ENCODE measurements around the gene RGS7BP.
A peak's percentile ranks its signal among the peaks of the same experiment; 100 is the strongest.
"Not testable (repeated sequence)": the region's sequence is repeated elsewhere in the genome, so short reads cannot be mapped to it uniquely, and the experiment has no call there.

RGS7BP gene

GRCh38 chr5:64505769-64506566 is at the start of gene RGS7BP:
Gene RGS7BP (plus strand): TSS chr5:64506015. CDS start chr5:64506625, 610 bp downstream.
- DNase-seq: peak; percentile 57 to 78

- no peak for DNase-seq
Measured at GRCh38 chr5:64457846-64458245, 48.0 kb upstream of the RGS7BP start.

- no peak for DNase-seq
Measured at GRCh38 chr5:64458948-64459347, 46.9 kb upstream of the RGS7BP start.

GRCh38 chr5:64462391-64462790 is 43.4 kb upstream of the RGS7BP start:
- peak; percentile 18 to 77 for DNase-seq

- DNase-seq: no peak
Measured at GRCh38 chr5:64486163-64486562, 19.7 kb upstream of the RGS7BP start.

GRCh38 chr5:64487283-64487682 is 18.5 kb upstream of the RGS7BP start:
- no peak for DNase-seq

GRCh38 chr5:64489857-64490256 is 16.0 kb upstream of the RGS7BP start:
- DNase-seq: no peak

- DNase-seq: no peak
Measured at GRCh38 chr5:64497386-64497785, 8.4 kb upstream of the RGS7BP start.

- DNase-seq: peak in 1 of 2 experiments; percentile 47
Measured at GRCh38 chr5:64502196-64502595, 3.6 kb upstream of the RGS7BP start.

GRCh38 chr5:64506567-64507263 is 900 bp downstream of the RGS7BP start:
- peak in 1 of 2 experiments; percentile 21 for DNase-seq

GRCh38 chr5:64507264-64507605 is 1.4 kb downstream of the RGS7BP start:
- DNase-seq: no peak

GRCh38 chr5:64509828-64510227 is 4.0 kb downstream of the RGS7BP start:
- DNase-seq: no peak

GRCh38 chr5:64513492-64513891 is 7.7 kb downstream of the RGS7BP start:
- DNase-seq: no peak

GRCh38 chr5:64514612-64515011 is 8.8 kb downstream of the RGS7BP start:
- peak; percentile 29 to 57 for DNase-seq

GRCh38 chr5:64516216-64516615 is 10.4 kb downstream of the RGS7BP start:
- DNase-seq: peak in 1 of 2 experiments; percentile 36

- DNase-seq: no peak
Measured at GRCh38 chr5:64518793-64519192, 13.0 kb downstream of the RGS7BP start.

GRCh38 chr5:64519263-64519662 is 13.4 kb downstream of the RGS7BP start:
- no peak for DNase-seq

GRCh38 chr5:64526734-64527439 is 21.1 kb downstream of the RGS7BP start:
- DNase-seq: no peak

- no peak for DNase-seq
Measured at GRCh38 chr5:64530076-64530475, 24.3 kb downstream of the RGS7BP start.

- no peak for DNase-seq
Measured at GRCh38 chr5:64532212-64532611, 26.4 kb downstream of the RGS7BP start.

GRCh38 chr5:64532657-64533056 is 26.8 kb downstream of the RGS7BP start:
- DNase-seq: no peak

GRCh38 chr5:64534033-64534432 is 28.2 kb downstream of the RGS7BP start:
- DNase-seq: no peak

GRCh38 chr5:64557911-64558310 is 52.1 kb downstream of the RGS7BP start:
- no peak for DNase-seq

- DNase-seq: not testable (repeated sequence)
Measured at GRCh38 chr5:64558641-64559040, 52.8 kb downstream of the RGS7BP start.

Measured in NCI-H524 (cell line).